Limb (tissue), 2 donors: ENCODE results near the gene MAPKAPK5.
"Not testable (repeated sequence)": the region's sequence is repeated elsewhere in the genome, so short reads cannot be mapped to it uniquely, and the experiment has no call there.

Experiments
- DNase-seq, 2 donors: peaks; one replicate each; pipeline ENCODE4 v3.0.0-alpha.2; 2016; ENCODE audit errors: extremely low spot score in 2 of 2

The MAPKAPK5 gene

DNA sequence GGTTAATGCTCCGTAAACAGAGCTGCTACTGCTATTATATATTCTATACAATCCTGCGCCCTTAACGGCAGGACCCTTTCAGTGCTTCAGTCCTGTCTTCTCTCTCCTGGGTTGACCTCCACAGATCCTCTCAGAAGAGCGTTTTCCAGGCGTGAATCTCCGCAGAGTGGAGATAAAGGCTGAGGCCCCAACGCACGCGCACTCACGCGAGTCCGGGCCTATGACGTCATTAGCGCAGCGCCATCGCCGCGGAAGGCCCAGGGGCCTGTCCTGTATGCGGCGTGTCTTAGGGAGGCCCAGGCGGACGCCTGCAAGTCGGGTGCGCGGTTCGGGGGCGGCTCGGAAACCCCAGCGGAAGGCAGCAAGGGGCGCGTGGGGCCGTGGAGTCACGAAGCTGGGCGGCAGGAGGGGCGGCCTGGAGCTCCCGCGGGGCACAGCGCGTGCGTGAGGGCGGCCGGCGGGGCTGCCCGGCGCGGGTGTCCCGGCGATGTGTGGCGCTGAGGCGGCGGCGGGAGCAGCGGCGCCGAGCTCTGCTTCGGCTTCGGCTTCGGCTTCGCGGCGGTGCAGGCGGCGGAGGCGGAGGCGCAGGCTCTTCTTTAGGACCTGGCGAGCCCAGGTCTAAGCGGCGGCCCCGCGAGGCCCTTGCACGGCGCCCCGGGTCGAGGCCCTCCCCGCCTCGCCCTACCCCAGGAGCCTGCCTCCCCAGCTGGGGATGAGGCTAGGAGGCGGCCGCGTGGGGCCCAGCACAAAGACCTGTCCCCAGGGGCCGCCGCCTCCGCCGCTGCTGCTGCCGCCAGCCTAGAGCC is at the start of gene MAPKAPK5:
MAPKAPK5 (plus strand) TSS at position 479 of the 806 bp plus-strand sequence. CDS start 506 bp downstream, outside the sequence.
- peak; percentile 94 to 98 for DNase-seq

- no peak for DNase-seq
These were observed 49.2 kb upstream of the MAPKAPK5 start for GRCh38 chr12:111792856-111793235.

- DNase-seq, result no peak
These were observed 43.8 kb upstream of the MAPKAPK5 start for GRCh38 chr12:111798182-111798581.

- no peak for DNase-seq
These were observed 42.3 kb upstream of the MAPKAPK5 start for GRCh38 chr12:111799758-111800157.

DNA sequence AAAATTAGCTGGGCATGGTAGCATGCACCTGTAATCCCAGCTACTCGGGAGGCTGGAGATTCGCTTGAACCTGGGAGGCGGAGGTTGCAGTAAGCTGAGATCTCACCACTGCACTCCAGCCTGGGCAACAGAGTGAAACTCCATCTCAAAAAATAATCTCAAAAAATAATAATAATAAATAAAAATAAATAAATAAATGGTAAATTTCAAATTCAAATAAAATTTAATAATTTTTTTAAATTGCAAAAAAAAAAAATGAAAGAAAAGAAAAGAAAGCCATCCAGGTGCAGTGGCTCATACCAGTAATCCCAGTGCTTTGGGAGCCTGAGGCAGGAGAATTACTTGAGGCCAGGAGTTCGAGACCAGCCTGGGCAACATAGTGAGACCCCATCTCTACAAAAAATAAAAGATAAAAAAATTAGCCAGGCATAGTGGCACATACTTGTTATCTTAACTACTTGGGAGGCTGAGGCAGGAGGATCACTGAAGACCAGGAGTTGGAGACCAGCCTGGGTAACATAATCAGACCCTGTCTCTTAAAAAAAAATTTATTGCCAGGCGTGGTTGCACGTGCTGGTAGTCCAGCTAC is 38.9 kb upstream of the MAPKAPK5 start:
- DNase-seq, result no peak

- DNase-seq, result no peak
These were observed 38.2 kb upstream of the MAPKAPK5 start for GRCh38 chr12:111803851-111804250.

DNA sequence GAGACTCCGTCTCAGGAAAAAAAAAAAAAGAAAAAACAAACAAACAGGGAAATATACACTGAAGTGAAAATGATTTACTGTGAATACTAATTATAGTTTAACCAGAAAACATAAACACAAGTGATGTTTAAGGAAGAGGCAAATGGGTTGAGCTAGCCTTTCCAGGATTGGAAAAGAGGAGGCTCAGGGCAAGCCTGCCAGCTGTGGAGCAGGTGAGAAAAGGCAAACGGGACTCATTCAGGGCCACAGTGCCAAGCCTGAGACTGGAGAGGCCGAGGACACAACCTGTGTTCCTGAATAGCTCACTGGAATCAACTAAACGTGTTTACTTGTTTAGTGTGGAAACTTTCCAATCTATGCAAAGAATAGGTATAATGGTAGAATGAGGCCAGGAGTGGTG is 35.7 kb upstream of the MAPKAPK5 start:
- no peak for DNase-seq

GRCh38 chr12:111807232-111807631 is 34.8 kb upstream of the MAPKAPK5 start:
- DNase-seq, result no peak

DNA sequence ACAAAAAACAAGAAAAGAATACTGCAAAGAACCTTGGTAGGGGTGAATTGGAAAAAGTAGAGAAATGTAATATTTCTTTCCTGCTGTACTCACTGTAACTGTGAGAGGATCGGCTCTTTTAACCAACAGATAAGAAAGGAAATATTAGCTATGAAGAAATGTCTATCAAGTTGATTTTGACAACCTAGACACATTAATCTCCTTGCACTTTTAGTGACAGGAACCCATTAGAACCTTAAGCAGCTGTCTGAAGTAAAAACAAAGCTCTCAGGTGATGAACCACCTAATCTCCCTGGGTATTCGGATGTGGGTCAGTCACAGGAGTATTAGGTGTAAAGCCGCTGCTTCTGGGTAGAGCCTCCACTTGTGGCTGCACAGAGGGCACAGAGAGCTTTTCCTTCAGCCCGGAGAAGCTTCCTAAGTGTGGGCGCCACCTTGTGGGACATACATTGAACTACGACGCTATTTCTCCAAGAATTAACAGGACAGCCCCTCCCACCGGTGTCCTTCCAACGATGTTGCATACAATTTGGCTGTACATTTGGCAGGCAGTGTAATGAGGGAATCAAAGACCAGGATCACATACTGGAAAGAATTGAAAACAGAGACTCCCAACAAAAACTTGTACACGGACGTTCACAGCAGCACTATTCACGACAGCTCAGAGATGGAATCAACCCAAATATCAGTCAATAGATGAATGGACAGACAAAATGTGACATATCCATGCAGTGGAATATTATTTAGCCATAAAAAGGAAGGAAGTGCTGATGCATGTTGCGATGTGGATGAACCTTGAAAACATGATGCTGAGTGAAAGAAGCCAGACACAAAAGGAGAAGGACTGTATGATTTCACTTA is 28.9 kb upstream of the MAPKAPK5 start:
- DNase-seq, result peak; percentile 76 to 86

- DNase-seq, result no peak
These were observed 25.9 kb upstream of the MAPKAPK5 start for GRCh38 chr12:111816065-111816615.

GRCh38 chr12:111816898-111817297 is 25.1 kb upstream of the MAPKAPK5 start:
- not testable (repeated sequence) for DNase-seq

DNA sequence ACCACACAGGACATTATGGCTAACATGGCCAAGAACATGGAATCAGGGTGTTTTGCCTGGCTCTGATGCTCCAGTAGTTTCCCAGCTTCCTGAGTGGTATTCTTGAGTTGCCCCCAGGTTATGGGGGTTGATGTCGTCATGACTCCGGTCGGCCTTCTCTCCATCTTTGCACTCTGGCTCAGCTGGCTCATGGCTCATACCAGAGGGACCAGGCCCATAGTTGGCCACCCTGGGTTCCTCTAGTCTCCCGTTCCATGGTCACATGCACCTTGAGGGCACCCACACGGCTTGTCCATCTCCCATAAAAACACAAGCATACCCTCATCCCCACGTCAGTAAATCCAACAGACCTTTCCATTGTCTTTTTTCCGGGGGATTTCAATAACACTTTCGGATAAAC is 23.7 kb upstream of the MAPKAPK5 start:
- DNase-seq, result no peak

- no peak for DNase-seq
These were observed 22.6 kb upstream of the MAPKAPK5 start for GRCh38 chr12:111819191-111820158.

- DNase-seq, result not testable (repeated sequence)
These were observed 21.2 kb upstream of the MAPKAPK5 start for GRCh38 chr12:111820828-111821227.

DNA sequence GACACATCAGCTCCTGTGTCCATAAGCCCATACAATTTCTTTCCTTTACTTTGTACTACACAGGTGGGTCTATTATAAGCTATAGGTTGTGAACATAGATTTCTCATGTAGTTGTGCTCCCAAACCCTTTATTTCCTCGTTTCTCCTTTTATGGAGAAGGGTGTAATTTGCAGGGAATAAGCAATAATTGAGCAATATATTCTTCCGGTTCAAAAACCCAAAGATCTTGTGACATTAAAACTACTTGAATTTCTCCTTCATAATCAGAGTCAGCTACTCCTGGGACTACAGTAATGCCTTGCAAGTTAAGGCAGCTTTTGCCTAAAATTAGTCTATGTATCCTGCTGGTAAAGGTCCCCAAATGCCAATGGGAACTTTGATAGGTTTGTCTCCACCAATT is 19.1 kb upstream of the MAPKAPK5 start:
- DNase-seq, result no peak

DNA sequence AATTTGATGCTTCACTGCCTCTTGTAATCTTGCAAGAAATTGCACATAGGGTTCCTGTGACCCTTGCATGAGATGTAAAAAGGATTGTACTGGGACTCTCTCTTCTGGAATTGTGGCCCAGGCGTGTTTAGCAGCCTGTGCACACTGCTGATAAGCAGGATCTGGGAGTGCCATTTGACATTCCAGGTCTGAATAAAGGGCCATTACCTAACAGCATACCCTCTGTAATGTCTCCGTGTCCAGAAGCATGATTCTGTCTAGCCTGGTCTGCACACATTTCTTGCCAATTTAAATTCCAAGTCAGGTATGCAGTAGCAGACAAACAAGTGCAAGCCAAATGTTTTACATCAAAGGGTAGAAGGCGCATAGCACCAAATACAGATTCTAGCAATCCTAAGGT is 18.1 kb upstream of the MAPKAPK5 start:
- DNase-seq, result no peak

- DNase-seq, result not testable (repeated sequence)
These were observed 17.7 kb upstream of the MAPKAPK5 start for GRCh38 chr12:111824312-111824711.

DNA sequence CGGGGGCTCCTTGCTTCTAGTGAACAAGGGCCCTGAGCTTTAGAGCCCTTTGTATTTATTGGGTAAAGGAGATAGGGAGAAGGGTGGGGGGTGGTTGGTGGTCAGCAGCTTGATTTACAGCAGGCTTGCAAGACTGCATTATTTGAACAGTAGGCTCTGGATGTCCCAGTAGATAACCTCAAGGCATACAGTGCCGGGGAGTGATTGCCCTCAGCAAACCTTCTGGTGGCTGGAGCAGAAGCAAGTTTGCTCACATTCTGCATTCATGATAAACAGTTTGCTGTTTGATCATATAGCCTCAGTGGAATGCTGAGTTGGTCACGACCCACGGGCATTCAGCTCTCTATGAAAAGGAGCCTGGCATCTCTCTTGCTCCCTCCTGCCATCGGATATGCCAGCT is 16.5 kb upstream of the MAPKAPK5 start:
- no peak for DNase-seq

DNA sequence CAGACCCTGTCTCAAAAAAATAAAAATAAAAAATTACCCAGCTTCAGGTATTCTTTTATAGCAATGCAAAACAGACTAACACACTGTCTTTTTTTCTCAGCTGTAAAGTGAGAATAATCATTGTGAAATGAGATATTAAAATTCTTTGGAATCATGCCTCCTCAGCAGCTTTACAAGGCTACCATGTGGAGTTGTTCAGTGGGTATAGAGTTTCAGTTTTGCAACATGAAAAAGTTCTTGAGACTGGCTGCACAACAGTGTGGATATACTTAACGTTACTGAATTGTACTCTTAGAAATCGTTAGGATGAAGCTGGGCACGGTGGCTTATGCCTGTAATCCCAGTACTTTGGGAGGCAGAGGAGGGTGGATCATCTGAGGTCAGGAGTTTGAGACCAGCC is 15.7 kb upstream of the MAPKAPK5 start:
- no peak for DNase-seq

GRCh38 chr12:111826992-111827391 is 15.0 kb upstream of the MAPKAPK5 start:
- no peak for DNase-seq

DNA sequence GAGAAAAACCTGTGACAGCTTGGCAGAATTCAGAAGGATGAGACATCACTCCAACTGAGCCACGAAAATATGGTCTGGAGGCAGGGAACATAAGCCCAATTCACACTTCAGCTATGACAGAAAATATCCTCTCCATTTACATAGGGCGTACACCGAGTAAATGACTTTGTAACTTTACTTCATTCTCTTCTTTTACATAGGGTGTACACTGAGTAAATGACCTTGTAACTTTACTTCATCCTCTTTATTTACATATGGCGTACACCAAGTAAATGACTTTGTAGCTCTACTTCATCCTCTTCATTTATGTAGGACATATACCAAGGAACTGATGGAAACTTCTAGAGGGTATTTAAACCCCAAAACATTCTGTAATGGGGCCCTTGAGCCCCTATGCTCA is 14.1 kb upstream of the MAPKAPK5 start:
- no peak for DNase-seq
